Fibroblast of upper back skin (primary cell): ENCODE measurements around the gene SLC26A11.
"Not testable (repeated sequence)": the region's sequence is repeated elsewhere in the genome, so short reads cannot be mapped to it uniquely, and the experiment has no call there.

Experiments used
- DNase-seq: peaks from one replicate; pipeline ENCODE4 v3.0.0-alpha.2; 2013

Gene SLC26A11

DNA sequence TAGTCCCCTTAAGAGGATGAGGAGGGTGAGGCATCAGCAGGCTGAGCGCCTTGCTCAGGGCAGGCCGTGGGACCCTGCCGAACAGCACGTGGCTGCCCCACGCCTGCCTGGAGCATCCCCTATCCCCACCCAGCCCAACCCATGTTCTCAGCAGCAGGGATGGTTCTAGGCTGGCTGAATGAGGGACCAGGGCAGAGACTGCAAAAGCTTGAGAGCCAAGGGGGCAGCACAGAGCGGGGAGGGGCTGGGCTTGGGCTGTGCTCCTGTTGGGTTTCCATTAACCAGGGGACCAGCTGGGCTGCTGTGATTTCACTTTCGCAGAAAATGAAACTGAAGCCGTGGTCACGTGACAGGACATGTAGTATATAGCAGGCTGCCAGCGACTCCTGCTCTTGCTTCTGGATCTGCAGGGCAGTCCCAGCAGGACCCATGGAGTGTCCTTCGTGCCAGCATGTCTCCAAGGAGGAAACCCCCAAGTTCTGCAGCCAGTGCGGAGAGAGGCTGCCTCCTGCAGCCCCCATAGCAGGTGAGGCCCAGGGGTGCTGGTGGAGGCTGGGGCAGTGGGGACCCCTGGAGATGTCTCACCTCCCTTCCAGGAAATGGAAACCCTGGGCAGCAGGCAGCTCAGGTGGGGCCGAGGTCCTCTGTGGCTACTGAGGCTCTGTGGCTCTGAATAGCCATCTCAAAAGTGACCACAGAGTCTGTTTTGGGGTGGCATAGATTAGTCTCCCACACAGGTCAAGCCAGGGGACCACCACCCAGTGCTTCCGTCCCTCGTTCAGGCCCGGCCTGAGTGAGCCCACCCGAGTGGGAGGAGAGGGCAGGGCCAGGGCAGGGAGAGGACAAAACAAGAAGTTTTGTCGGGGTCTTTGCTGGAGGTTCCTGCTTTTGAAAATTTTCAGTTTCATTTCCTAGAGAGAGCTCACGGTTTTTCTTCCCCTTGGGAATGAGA is 43.3 kb downstream of the SLC26A11 start:
- DNase-seq = peak; percentile 74

DNA sequence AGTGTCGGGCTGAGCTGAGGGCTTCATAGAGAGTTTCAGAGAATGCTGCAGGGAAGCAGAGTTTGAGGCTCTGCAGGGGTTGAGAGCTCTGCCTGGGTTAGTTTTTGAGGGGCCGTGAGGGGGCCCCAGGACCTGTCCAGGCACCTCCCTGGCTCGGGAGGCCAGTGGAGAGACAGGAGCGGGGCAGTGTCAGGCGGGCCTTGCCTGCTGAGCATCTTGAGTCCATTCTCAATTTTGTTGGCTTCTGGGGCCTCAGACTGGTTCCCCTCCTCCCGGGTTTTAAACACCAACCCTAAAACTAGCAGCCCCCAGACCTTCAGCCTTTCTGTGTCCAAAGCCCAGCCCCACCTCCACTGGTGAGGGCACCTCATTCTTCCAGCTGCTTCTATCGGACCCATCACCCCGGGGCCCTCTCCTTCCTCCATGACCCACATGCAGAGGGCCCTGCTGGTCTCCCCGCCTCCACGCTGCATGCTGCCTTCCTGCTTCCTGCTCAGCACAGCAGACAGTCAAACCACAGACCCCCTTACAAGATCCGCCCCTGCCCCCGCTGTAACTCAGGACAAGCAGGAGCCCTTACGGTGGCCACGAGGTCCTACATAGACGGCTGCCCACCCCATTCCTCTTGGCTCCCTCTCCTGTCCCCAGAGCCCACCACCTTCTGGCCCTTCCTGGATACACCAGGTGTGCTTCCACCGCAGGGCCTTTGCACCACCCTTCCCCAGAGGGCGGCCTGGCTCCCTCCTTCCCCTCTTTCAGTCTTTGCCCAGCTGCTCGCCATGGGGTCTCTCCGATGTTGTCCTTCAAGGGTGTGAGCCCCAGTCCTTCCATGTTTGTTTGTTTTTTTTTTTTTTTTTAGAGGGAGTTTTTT is 44.2 kb downstream of the SLC26A11 start:
- DNase-seq = no peak

DNA sequence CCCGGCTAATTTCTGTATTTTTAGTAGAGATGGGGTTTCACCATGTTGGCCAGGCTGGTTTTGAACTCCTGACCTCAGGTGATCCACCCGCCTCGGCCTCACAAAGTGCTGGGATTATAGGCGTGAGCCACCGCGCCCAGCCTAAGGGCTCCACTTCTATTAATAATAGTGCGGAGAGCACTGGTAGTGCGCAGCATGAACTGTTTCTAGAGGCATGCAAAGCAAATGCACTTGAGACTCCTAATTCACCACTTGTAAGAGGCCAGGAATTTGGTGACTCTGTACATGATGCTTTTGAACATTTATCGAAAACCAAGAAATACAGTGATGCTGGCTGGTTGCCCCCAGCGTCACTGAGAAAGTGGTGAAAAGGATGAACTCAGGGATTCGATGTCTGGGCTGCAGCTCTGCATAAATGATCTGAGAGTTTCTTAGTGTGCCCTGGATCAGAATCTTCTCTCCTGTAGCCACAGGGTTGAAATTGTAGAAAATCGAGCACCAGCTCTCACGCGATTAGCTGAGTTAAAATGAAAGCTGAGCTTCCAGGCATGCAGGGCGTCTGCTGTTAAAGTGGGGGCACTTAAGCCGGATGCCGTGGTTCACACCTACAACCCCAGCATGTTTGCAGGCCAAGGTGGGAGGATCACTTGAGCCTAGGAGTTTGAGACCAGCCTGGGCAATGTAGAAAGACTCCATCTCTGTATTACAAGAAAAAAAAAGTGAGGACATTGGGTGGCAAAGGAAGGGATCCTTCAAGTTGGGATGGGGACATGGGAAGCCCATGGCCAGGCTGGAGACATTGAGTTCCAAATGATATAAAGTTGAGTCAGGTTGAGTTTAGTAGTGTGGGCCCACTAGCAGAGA is 45.2 kb downstream of the SLC26A11 start:
- DNase-seq = no peak

DNA sequence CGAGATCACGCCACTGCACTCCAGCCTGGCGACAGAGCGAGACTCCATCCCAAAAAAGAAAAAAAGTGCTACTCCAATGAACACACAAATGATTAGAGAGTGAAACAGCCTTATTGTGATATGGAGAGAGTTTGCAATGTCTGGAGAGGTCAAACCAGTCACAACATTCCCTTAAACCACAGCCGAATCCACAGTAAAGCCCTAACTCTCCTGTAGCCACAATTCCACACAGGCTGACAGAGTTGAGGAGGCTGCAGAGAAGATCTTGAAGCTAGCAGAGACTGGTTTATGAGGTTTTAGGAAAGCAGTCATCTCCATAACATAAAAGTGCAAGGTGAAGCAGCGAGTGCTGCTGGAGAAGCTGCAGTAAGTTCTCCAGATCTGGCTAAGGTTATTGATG is 47.2 kb downstream of the SLC26A11 start:
- no peak for DNase-seq

DNA sequence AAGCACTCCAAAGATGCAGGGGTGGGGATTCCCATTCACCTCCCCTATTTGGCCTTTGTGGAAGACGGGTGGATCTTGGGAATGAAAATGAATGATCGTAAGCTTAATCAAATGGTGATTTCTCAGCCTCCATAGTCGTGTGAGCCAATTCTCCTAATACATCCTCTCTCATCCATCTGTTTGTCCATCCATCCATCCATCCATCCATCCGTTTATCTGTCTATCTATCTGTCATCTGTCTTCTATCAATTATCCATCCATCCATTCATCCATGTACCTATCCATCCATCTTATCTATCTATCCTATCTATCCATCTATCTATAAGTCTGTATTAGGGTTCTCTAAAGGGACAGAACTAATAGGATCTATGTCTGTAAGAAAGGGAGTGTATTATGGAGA is 48.2 kb downstream of the SLC26A11 start:
- DNase-seq = no peak

DNA sequence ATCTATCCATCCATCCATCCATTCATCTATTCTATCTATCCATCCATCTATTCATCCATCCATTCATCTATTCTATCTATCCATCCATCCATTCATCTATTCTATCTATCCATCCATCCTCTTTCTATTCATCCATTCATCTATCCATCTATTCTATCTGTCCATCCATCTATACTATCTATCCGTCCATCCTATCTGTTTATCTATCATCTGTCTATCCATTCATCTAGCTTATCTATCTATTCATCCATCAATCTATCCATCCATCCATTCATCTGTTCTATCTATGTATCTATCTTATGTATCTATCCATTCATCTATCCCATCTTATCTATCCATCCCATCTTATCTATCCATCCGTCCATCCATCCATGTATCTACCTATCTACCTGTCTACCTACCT is 49.2 kb downstream of the SLC26A11 start:
- DNase-seq = no peak

DNA sequence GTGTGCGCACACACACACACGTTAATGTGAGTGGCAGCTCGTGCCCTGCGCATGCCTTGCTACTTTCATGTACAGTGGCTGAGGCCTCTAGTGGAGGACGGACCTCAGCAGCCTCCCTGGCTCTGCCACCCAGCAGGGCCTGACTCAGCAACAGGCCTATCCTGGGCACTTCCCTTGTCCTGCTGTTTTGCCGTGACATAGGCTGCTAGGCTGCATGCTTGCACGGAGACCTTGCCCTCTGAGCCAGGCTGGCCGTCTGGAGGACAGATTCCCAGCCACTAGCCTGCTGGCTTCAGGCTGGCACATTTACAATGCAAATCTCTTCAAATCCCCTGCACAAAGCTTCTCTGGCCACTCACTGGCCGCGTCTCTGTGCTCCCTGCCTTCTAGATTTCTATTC is 49.9 kb downstream of the SLC26A11 start:
- no peak for DNase-seq

DNA sequence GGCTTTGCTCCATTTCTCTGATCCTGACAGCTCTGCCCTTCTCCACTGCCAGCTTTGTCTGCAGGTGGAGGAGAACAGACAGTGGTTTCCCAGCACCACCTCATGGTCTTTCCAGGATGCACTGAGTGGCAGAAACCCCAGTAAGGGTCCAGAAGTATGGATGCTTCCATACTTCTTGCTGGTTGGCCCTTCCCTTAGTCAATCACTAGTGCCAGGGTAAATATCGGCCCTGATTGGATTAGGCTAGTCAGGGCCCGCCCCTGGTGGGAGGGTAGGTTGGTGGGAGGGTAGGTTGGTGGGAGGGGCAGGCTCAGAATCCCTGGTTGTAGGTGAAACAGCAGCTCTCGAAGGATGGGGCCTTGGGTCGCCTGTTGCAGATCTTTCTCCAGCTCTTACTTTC is 50.6 kb downstream of the SLC26A11 start:
- DNase-seq = no peak

DNA sequence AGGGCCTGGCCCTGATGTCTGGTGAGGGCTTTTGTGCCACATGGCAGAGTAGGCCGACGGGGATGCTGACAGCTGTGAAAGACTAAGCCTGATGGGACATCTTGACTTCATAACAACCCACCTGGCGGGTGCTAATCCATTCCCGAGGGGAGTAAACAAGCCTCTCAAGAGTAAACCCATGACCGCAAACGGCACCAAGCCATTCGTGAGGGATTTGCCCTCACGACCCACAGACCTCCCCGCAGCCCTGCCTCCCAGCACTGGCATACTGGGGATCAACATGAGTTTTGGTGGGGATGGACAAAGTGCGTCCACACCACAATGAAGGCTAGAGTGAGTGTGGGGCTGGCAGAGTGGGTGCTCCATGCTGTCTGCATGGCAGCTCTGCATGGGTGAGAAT is 52.1 kb downstream of the SLC26A11 start:
- no peak for DNase-seq

DNA sequence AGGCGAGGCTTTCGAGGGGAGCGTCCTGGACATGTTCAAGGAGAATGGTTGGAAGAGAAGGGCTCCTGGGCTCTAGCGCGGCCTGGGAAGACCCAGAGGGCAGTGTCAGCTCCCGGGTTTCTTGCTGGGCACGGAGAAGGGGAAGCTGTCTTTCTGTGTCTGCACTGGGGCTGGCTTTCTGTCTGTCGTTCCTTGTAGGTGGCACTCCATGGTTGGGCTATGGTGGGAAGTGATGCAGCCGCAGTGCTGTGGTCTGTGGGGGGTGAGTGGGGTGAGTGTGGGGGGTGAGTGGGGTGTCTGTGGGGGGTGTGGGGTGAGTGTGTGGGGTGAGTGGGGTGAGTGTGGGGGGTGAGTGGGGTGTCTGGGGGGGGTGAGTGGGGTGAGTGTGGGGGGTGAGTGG is 54.1 kb downstream of the SLC26A11 start:
- DNase-seq = no peak

DNA sequence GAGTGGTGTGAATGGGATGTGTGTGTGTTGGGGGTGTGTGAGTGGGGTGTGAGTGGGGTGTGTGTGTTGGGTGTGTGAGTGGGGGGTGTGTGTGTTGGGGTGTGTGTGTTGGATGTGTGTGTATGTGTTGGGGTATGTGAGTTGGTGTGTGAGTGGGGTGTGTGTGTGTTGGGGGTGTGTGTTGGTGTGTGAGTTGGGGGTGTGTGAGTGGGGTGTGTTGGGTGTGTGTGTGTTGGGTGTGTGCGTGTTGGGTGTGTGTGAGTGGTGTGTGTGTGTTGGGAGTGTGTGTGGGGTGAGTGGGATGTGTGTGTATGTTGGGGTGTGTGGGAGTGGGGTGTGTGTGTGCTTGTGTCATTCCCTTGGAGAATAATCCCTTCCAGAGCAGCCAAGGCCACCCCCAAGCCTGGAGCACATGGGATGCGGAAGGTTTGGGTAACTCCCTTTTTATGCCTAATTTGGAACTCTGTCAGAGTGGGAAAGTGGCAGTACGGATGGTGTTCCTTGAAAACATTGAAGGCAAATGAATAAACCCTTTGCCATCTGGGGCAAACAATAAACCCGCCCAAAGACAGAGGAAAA is 54.7 kb downstream of the SLC26A11 start:
- DNase-seq = no peak

DNA sequence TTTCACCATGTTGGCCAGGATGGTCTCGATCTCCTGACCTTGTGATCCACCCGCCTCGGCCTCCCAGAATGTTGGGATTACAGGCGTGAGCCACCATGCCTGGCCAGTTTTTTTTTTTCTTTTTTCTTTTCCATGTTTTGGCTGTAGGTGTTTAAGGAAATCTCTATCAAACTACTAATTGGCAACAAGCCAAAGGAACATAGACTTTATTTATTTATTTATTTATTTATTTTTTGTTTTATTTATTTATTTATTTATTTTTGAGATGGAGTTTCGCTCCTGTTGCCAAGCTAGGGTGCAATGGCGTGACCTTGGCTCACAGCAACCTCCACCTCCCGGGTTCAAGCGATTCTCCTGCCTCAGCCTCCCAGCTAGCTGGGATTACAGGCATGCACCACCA is 55.6 kb downstream of the SLC26A11 start:
- not testable (repeated sequence) for DNase-seq

DNA sequence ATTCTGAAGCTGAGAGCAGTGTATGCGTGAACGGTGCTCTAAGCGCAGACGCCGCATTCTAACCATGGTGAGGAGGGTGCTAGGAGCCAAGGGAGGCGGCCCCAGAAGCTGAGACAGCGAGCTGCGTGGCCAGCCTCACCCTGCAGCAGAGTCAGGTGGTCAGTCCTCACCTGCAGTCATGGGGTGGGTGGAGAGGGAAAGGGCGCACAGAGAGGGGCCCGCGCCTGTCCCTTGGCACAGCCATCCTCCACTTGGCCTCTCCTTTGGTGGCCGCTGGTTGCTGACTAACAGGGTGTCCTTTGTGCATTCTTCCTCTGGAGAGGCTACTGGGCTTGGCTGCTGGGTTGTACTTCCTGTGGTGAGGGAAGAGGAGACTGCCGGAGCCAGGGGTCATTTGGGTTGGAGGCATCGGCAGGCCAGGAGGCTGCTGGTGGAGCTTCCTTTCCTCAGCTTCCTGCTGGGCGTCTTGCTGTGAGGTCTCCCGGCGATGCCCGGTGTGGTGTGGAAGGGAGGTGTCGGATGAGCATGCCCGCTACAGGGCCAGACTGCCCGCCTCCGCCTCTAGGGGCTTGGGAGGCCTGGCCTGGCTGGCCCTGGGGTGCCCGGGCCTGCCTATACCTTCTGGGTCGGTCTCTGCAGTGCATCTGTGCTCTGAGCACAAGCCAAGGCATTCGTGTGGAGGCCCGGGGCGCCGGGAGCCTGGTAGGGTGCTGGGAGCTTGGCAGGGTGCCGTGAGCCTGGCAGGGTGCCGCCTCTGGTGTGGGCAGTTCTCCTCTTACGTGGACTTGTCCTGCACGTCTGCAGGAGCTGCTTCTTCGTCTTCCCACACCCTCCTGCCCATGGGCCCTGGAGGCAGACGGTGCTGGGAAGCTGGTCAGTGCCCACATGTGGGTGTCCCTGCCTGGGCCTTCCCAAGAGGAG is 57.8 kb downstream of the SLC26A11 start:
- no peak for DNase-seq

DNA sequence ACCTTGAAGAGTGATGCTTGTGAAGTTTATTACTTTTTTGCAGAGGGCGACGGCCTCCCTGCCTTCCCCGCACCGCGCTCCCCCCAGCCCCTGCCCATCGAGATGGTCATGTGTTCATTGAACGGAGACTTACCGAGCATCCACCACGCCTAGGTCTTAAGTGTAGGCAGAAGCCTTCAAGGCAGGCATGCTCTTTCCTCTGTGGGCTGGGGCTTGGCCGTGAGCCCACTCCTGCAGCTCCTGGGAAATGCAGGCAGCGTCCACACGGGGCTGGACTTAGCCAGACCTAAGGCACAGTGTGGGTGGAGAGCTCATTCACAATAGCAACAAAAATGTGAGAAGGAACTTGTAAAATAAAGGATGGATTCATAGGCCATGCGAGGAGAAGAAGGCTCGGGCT is 59.7 kb downstream of the SLC26A11 start:
- DNase-seq = peak; percentile 28

DNA sequence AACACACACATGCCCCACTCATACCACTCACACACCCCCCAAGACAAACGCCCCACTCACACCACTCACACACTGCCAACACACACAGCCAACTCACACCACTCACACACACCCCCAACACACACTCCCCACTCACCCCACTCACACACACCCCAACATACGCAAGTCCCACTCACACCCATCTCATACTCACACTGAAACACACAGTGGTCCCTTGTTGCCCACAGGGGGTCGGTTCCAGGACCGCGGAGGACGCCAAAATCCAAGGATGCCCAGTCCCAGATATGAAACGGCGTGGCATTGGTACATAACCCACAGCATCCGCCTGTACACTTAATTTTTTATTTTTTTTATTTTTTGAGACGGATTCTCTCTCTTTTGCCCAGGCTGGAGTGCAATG is 61.3 kb downstream of the SLC26A11 start:
- no peak for DNase-seq

DNA sequence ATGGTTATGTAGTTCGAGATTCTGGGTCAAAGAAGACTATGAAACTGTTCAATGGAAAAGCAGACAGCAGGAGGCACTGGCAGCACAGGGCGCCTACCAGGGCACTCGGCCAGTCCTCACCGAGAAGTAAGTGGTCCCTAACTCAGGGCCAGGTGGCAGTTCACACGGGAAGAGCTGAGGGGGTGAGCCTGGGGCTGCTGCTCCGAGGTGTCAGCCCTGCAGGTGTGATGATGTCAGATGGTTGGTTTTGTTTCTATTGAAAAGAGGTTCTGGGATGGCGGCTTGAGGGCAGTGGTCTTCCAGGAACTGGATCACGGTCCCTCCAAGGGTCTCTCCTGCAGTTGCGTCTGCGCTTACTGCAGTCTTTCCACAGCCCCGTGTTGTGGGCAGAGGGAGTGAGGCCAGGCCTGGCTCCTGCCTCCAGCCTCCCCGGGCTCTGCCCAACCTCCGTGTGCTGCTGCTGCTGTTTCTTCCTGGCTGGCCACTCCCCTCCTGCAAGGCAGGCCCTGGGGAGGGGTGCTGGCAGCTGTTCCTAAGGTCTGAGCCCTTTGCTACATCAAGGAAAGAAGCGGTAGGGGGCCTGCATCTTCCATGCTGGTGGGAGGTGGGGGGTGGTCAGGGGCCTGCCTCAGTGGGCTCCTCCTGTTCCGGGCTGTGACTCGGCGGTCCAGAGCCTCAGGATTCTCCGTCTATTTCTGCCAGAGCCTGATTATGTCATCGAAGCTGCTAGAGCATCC is 63.1 kb downstream of the SLC26A11 start:
- no peak for DNase-seq

DNA sequence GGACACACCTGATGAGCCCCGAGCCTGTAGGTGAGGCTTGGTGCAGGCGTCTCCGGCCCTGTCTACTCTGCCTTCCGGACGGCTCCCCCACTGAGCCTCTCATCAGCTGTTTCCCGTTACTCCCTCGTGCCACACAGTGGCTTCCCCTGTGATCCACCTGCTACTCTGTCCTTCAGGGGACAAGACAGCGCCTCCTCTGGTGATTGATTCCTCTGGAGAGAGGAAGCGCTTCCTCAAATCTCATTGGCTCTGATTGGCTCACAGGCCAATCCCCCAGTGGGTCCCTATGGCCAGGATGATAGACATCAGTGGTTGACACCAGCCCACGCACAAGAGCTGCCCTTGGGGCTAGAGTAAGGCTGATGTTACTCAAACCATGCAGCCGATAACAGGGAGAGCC is 64.4 kb downstream of the SLC26A11 start:
- no peak for DNase-seq

DNA sequence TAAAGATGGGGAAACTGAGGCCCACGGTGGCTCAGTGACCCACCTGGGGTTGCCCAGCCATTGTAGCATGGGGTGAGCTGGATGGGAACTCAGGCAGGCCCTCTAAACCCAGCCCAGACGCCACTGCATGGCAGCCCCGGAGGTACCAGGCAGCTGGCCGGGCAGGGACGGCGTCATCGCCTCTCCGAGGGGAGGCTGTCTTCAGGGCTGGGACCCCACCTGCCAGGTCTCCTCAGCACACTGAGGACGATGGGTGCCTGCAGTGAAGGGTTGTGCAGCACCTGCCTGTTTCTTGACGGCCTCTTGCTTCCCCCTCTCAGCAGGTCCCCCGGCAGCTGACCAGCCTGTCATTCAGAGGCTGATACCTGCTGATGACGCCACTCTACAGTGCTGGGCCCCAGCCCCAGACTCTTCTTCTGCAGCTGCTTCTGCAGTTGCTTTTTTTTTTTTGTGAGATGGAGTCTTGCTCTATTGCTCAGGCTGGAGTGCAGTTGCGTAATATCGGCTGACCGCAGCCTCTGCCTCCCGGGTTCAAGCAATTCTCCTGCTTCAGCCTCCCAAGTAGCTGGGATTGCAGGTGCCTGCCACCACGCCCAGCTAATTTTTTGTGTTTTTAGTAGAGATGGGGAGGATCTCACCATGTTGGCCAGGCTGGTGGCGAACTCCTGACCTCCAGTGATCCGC is 65.2 kb downstream of the SLC26A11 start:
- DNase-seq = no peak

DNA sequence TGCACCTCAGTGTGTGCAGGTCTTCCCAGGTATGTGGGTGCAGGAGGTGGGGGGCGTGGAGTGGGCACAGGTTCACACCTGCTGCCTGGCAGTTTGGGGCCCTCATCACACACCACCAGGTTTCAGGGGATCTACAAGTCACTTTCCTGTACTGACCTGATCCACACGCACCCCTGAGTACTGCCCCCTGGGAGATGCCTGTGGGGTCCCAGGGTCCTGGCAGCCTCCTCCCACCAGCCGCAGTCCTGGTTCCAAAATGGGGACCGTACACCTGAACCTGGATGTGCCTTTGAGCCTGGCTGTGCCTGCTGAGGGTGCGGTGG is 66.4 kb downstream of the SLC26A11 start:
- DNase-seq = no peak

DNA sequence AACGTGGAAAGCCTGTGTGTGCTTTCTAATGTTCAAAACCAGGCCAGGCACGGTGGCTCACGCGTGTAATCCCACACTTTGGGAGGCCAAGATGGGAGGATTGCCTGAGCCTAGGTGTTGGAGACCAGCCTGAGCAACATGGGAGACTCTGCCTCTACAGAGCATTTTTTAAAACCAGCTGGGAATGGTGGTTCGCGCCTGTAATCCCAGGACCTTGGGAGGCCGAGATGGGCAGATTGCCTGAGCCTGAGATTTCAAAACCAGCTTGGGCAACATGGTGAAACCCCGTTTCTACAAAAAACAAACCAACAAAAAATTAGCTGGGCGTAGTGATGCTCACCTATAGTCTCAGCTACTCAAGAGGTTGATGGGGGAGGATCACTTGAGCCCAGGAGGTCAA is 66.8 kb downstream of the SLC26A11 start:
- no peak for DNase-seq
